A673 (cell line): ENCODE results near the gene CSRP3. TPM values are rescaled to one million over a fixed set of nuclear protein-coding genes. Genes with fewer than 3 reads are reported as not detected.

Source experiments
- BruUV-seq: library from RNA; stranded (reverse); fragments of 400-500 nt; replicated peaks from 2 replicates; lab custom pipeline; 2021; lab: Mats Ljungman, UMichigan
- CTCF ChIA-PET: fragments of 300-600 bp; sonication (Branson Sonifier 250); formaldehyde crosslinking; loops from one replicate; lab custom pipeline; 2022; ENCODE audit warnings: antibody characterized with exemption; lab: Charles Lee
- POLR2A ChIA-PET: fragments of 300-600 bp; sonication (Branson Sonifier 250); formaldehyde crosslinking; loops from one replicate; lab custom pipeline; 2022; ENCODE audit warnings: antibody characterized with exemption; ENCODE audit not compliant: low non-redundant PET; lab: Charles Lee
- DNase-seq: peaks from one replicate; pipeline ENCODE4 v3.0.0-alpha.2; 2015; ENCODE audit warnings: low spot score
- H3K27ac ChIP-seq: fragments of 200-600 bp; sonication (generic); 2 replicates; pipeline ENCODE4 v1.5.1; 2016; ENCODE audit warnings: mixed run types, low read depth, mild to moderate bottlenecking, mixed read lengths, antibody characterized with exemption, low read length; ENCODE audit not compliant: poor library complexity, severe bottlenecking
- H3K27me3 ChIP-seq: fragments of 200-600 bp; sonication (generic); replicated peaks from 2 replicates; pipeline ENCODE4 v1.6.1; 2017; ENCODE audit warnings: mixed run types, low read depth, mild to moderate bottlenecking, mixed read lengths, antibody characterized with exemption, low read length; ENCODE audit not compliant: insufficient read depth, poor library complexity
- H3K36me3 ChIP-seq: fragments of 200-600 bp; sonication (generic); 2 replicates; pipeline ENCODE4 v1.6.1; 2016; ENCODE audit warnings: mixed run types, mild to moderate bottlenecking, mixed read lengths, antibody characterized with exemption, low read length; ENCODE audit not compliant: insufficient read depth, poor library complexity, severe bottlenecking
- H3K4me1 ChIP-seq: fragments of 200-600 bp; sonication (generic); 2 replicates; pipeline ENCODE4 v1.6.1; 2017; ENCODE audit warnings: mixed run types, mild to moderate bottlenecking, mixed read lengths, antibody characterized with exemption, low read length; ENCODE audit not compliant: insufficient read depth, poor library complexity, severe bottlenecking
- H3K4me3 ChIP-seq: fragments of 200-600 bp; sonication (generic); 2 replicates; pipeline ENCODE4 v1.5.1; 2016; ENCODE audit warnings: low read depth, mixed run types, mild to moderate bottlenecking, mixed read lengths, low read length; ENCODE audit not compliant: poor library complexity, severe bottlenecking
- H3K9me3 ChIP-seq: fragments of 200-600 bp; sonication (generic); 2 replicates; pipeline ENCODE4 v1.6.1; 2016; ENCODE audit warnings: mixed run types, low read depth, mild to moderate bottlenecking, mixed read lengths, antibody characterized with exemption, low read length; ENCODE audit not compliant: poor library complexity, severe bottlenecking
- EZH2 ChIP-seq: fragments of 200-600 bp; sonication (generic); IDR thresholded peaks from 2 replicates; pipeline ENCODE4 v1.6.1; 2017; ENCODE audit warnings: borderline replicate concordance, low read depth, mild to moderate bottlenecking, mixed read lengths, antibody characterized with exemption, low read length; ENCODE audit not compliant: poor library complexity, severe bottlenecking
- intact Hi-C: fragments of 100-400 bp; cut with micrococcal nuclease; formaldehyde crosslinking; loops from one replicate; pipeline ENCODE4 v1.10.0; 2022; ENCODE audit not compliant: unreplicated experiment
- total RNA-seq: library from RNA; stranded (reverse); gene quantifications from 2 replicates; pipeline ENCODE4 v1.2.3, GENCODE V29; 2021
- TF ChIP-seq, protein P1 (sequence below): fragments of 300-800, 200-600 bp; sonication (generic); conservative IDR thresholded peaks from 2 replicates; pipeline ENCODE4 v1.5.1; 2017; ENCODE audit warnings: low read depth, mild to moderate bottlenecking, antibody characterized with exemption, low read length, moderate library complexity, mixed read lengths

The CSRP3 gene
- total RNA-seq, 1 experiment from 2014 or later, result not detected

GRCh38 chr11:19173004-19173689 is 28.6 kb downstream of the CSRP3 start:
- POLR2A ChIA-PET, result no interaction called here
- Histone ChIP-seq H3K4me3 (no peak overlapping the region), H3K9me3 (no peaks in the 10 kb centered on the region), H3K4me1 (no peaks in the 10 kb centered on the region), H3K36me3 (no peaks in the 10 kb centered on the region), H3K27me3 (no peaks in the 10 kb centered on the region), H3K27ac (no peak overlapping the region)
- intact Hi-C loops, result no loop called here
- no peak for DNase-seq
- BruUV-seq, result no TSS peak
- no peak for TF ChIP-seq EZH2
- TF ChIP-seq, protein P1, sequence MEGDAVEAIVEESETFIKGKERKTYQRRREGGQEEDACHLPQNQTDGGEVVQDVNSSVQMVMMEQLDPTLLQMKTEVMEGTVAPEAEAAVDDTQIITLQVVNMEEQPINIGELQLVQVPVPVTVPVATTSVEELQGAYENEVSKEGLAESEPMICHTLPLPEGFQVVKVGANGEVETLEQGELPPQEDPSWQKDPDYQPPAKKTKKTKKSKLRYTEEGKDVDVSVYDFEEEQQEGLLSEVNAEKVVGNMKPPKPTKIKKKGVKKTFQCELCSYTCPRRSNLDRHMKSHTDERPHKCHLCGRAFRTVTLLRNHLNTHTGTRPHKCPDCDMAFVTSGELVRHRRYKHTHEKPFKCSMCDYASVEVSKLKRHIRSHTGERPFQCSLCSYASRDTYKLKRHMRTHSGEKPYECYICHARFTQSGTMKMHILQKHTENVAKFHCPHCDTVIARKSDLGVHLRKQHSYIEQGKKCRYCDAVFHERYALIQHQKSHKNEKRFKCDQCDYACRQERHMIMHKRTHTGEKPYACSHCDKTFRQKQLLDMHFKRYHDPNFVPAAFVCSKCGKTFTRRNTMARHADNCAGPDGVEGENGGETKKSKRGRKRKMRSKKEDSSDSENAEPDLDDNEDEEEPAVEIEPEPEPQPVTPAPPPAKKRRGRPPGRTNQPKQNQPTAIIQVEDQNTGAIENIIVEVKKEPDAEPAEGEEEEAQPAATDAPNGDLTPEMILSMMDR, result no peak
- CTCF ChIA-PET, result no interaction called here

DNA sequence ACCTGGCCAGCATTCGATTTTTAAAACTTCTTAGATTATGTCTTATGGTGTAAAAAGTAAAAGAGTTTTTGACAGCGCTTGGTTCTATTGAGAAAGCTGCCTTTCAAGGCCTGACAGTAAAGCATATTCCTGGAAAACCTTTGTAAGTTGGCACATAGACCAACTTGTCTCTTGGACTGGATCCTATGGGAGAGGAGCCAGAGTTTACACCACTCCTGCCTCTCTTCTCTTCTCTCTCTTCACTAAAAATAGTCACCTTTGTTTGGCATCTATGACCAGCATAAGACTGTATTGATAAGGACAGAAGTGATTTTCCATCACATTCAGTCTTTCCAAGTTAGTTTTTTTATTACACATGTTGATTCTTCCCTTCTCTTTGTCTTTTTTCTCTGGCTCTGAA is 33.7 kb downstream of the CSRP3 start:
- ChIA-PET CTCF (no interaction called here), POLR2A (no interaction called here)
- DNase-seq, result no peak
- H3K27ac ChIP-seq, result no peak overlapping the region
- H3K4me3 ChIP-seq, result no peak overlapping the region
- intact Hi-C loops, result no loop called here
- TF ChIP-seq EZH2, result no peak
- TF ChIP-seq, protein P1, result no peak
- no peaks in the 10 kb centered on the region for H3K9me3 ChIP-seq
- no peaks in the 10 kb centered on the region for H3K36me3 ChIP-seq
- no peaks in the 10 kb centered on the region for H3K27me3 ChIP-seq
- H3K4me1 ChIP-seq, result no peaks in the 10 kb centered on the region
- BruUV-seq, result no TSS peak

DNA sequence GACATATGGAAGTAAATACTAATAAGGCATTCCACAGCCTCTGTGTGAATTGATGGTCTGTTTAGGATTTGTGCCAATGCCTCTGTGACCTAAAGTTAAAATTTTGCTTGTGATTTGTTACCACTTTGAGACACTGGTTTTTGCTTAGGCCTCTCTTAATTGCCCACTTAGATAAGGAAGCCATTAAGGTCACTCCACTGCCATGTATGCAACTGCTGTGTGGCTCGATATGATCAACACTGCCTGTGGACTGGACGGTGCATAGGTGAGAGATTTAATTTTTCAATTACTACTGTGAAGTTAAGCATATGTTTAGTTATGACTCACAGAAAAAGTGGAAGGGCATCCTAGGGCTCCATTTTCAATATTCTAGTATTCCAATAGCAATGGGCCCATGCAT is 36.9 kb downstream of the CSRP3 start:
- BruUV-seq, result no TSS peak
- Histone ChIP-seq H3K9me3 (no peaks in the 10 kb centered on the region), H3K4me3 (no peak overlapping the region), H3K4me1 (no peaks in the 10 kb centered on the region), H3K27me3 (no peaks in the 10 kb centered on the region), H3K27ac (no peak overlapping the region), H3K36me3 (no peaks in the 10 kb centered on the region)
- TF ChIP-seq, protein P1, result no peak
- no peak for TF ChIP-seq EZH2
- intact Hi-C loops, result no loop called here
- DNase-seq, result no peak
- POLR2A ChIA-PET, result no interaction called here
- CTCF ChIA-PET, result no interaction called here
